Activated T-cell treated with anti-CD3 and anti-CD28 coated beads, Interleukin-2, amount 50 U/mL, for 24 hours (primary cell): Measurements from ENCODE around the gene DLGAP5.
A peak's percentile ranks its signal among the peaks of the same experiment; 100 is the strongest.

Experiments used
- DNase-seq: peaks from one replicate; pipeline ENCODE4 v3.0.0-alpha.2; 2020
- H3K27ac Mint-ChIP-seq: 2 replicates; pipeline ENCODE4 v1.8.0; 2020; ENCODE audit warnings: mild to moderate bottlenecking, mixed read lengths
- H3K27me3 Mint-ChIP-seq: 2 replicates; pipeline ENCODE4 v1.8.0; 2020; ENCODE audit warnings: mixed read lengths
- H3K36me3 Mint-ChIP-seq: 2 replicates; pipeline ENCODE4 v1.8.0; 2020; ENCODE audit warnings: low read depth, mixed read lengths
- H3K4me1 Mint-ChIP-seq: 2 replicates; pipeline ENCODE4 v1.8.0; 2020; ENCODE audit warnings: low read depth, mixed read lengths
- H3K4me3 Mint-ChIP-seq: 2 replicates; pipeline ENCODE4 v1.8.0; 2020; ENCODE audit warnings: mild to moderate bottlenecking, moderate library complexity, mixed read lengths
- H3K9me3 Mint-ChIP-seq: 2 replicates; pipeline ENCODE4 v1.8.0; 2020; ENCODE audit warnings: mixed read lengths

DLGAP5 gene

GRCh38 chr14:55191203-55192053 is at the start of gene DLGAP5:
TSS of gene DLGAP5 (minus strand) at chr14:55191585. CDS start at chr14:55189179, 2,406 bp downstream.
- H3K4me3 Mint-ChIP-seq = peak within 1 kb of the TSS; percentile 100
- no peaks in the 10 kb centered on the region for H3K9me3 Mint-ChIP-seq
- H3K27me3 Mint-ChIP-seq = no peaks in the 10 kb centered on the region
- peaks cover 11% of the 10 kb centered on the region for H3K36me3 Mint-ChIP-seq
- DNase-seq = peak; percentile 88
- H3K4me1 Mint-ChIP-seq = peaks cover 31% of the 10 kb centered on the region
- peak within 1 kb of the TSS; percentile 94 for H3K27ac Mint-ChIP-seq

- H3K4me1 Mint-ChIP-seq = no peaks in the 10 kb centered on the region
- H3K36me3 Mint-ChIP-seq = no peaks in the 10 kb centered on the region
- no peak overlapping the region for H3K27ac Mint-ChIP-seq
- no peak overlapping the region for H3K4me3 Mint-ChIP-seq
- no peak for DNase-seq
- H3K9me3 Mint-ChIP-seq = no peaks in the 10 kb centered on the region
- peaks cover 24% of the 10 kb centered on the region for H3K27me3 Mint-ChIP-seq
These were observed 49.3 kb upstream of the DLGAP5 start for GRCh38 chr14:55240526-55241178.

- no peaks in the 10 kb centered on the region for H3K4me1 Mint-ChIP-seq
- H3K27ac Mint-ChIP-seq = no peak overlapping the region
- no peaks in the 10 kb centered on the region for H3K36me3 Mint-ChIP-seq
- H3K27me3 Mint-ChIP-seq = peaks cover 31% of the 10 kb centered on the region
- no peaks in the 10 kb centered on the region for H3K9me3 Mint-ChIP-seq
- DNase-seq = no peak
- H3K4me3 Mint-ChIP-seq = no peak overlapping the region
These were observed 47.9 kb upstream of the DLGAP5 start for GRCh38 chr14:55239320-55239719.

GRCh38 chr14:55238019-55238680 is 46.8 kb upstream of the DLGAP5 start:
- H3K9me3 Mint-ChIP-seq = no peaks in the 10 kb centered on the region
- DNase-seq = no peak
- H3K27ac Mint-ChIP-seq = no peak overlapping the region
- no peaks in the 10 kb centered on the region for H3K4me1 Mint-ChIP-seq
- no peak overlapping the region for H3K4me3 Mint-ChIP-seq
- H3K36me3 Mint-ChIP-seq = no peaks in the 10 kb centered on the region
- H3K27me3 Mint-ChIP-seq = peaks cover 31% of the 10 kb centered on the region

- DNase-seq = no peak
- H3K4me3 Mint-ChIP-seq = no peak overlapping the region
- H3K36me3 Mint-ChIP-seq = no peaks in the 10 kb centered on the region
- peaks cover 21% of the 10 kb centered on the region for H3K27me3 Mint-ChIP-seq
- no peak overlapping the region for H3K27ac Mint-ChIP-seq
- H3K4me1 Mint-ChIP-seq = no peaks in the 10 kb centered on the region
- H3K9me3 Mint-ChIP-seq = no peaks in the 10 kb centered on the region
These were observed 42.2 kb upstream of the DLGAP5 start for GRCh38 chr14:55233591-55233990.

- no peaks in the 10 kb centered on the region for H3K4me1 Mint-ChIP-seq
- H3K4me3 Mint-ChIP-seq = no peak overlapping the region
- peaks cover 19% of the 10 kb centered on the region for H3K9me3 Mint-ChIP-seq
- no peak overlapping the region for H3K27ac Mint-ChIP-seq
- H3K27me3 Mint-ChIP-seq = peaks cover 20% of the 10 kb centered on the region
- no peak for DNase-seq
- H3K36me3 Mint-ChIP-seq = no peaks in the 10 kb centered on the region
These were observed 36.9 kb upstream of the DLGAP5 start for GRCh38 chr14:55228261-55228660.

- H3K27me3 Mint-ChIP-seq = peaks cover 9% of the 10 kb centered on the region
- no peak overlapping the region for H3K27ac Mint-ChIP-seq
- peaks cover 4% of the 10 kb centered on the region for H3K4me1 Mint-ChIP-seq
- H3K36me3 Mint-ChIP-seq = no peaks in the 10 kb centered on the region
- H3K9me3 Mint-ChIP-seq = peaks cover 19% of the 10 kb centered on the region
- no peak for DNase-seq
- H3K4me3 Mint-ChIP-seq = no peak overlapping the region
These were observed 32.0 kb upstream of the DLGAP5 start for GRCh38 chr14:55223364-55223763.

- H3K4me3 Mint-ChIP-seq = no peak overlapping the region
- H3K27ac Mint-ChIP-seq = no peak overlapping the region
- H3K27me3 Mint-ChIP-seq = no peaks in the 10 kb centered on the region
- peaks cover 13% of the 10 kb centered on the region for H3K9me3 Mint-ChIP-seq
- H3K36me3 Mint-ChIP-seq = no peaks in the 10 kb centered on the region
- H3K4me1 Mint-ChIP-seq = peaks cover 4% of the 10 kb centered on the region
- DNase-seq = no peak
These were observed 30.6 kb upstream of the DLGAP5 start for GRCh38 chr14:55221968-55222367.

GRCh38 chr14:55221186-55221585 is 29.8 kb upstream of the DLGAP5 start:
- H3K27me3 Mint-ChIP-seq = no peaks in the 10 kb centered on the region
- H3K9me3 Mint-ChIP-seq = peaks cover 5% of the 10 kb centered on the region
- H3K36me3 Mint-ChIP-seq = no peaks in the 10 kb centered on the region
- H3K4me3 Mint-ChIP-seq = no peak overlapping the region
- H3K4me1 Mint-ChIP-seq = peaks cover 4% of the 10 kb centered on the region
- no peak for DNase-seq
- H3K27ac Mint-ChIP-seq = no peak overlapping the region

- H3K4me1 Mint-ChIP-seq = peaks cover 4% of the 10 kb centered on the region
These were observed 28.8 kb upstream of the DLGAP5 start for GRCh38 chr14:55220230-55220629.

GRCh38 chr14:55212634-55213033 is 21.2 kb upstream of the DLGAP5 start:
- H3K27ac Mint-ChIP-seq = no peak overlapping the region
- no peak overlapping the region for H3K4me3 Mint-ChIP-seq
- H3K36me3 Mint-ChIP-seq = no peaks in the 10 kb centered on the region
- H3K27me3 Mint-ChIP-seq = no peaks in the 10 kb centered on the region
- DNase-seq = no peak
- peaks cover 4% of the 10 kb centered on the region for H3K4me1 Mint-ChIP-seq
- H3K9me3 Mint-ChIP-seq = no peaks in the 10 kb centered on the region

More at GRCh38 chr14:55220230-55220629, 28.8 kb upstream of the DLGAP5 start:
- H3K27me3 Mint-ChIP-seq = no peaks in the 10 kb centered on the region
- no peak for DNase-seq
- H3K4me3 Mint-ChIP-seq = no peak overlapping the region
- no peak overlapping the region for H3K27ac Mint-ChIP-seq
- no peaks in the 10 kb centered on the region for H3K9me3 Mint-ChIP-seq
- H3K36me3 Mint-ChIP-seq = no peaks in the 10 kb centered on the region

GRCh38 chr14:55207832-55208231 is 16.4 kb upstream of the DLGAP5 start:
- Mint-ChIP-seq H3K27ac (no peak overlapping the region), H3K27me3 (no peaks in the 10 kb centered on the region), H3K36me3 (no peaks in the 10 kb centered on the region), H3K4me1 (no peaks in the 10 kb centered on the region), H3K9me3 (no peaks in the 10 kb centered on the region), H3K4me3 (no peak overlapping the region)
- no peak for DNase-seq

GRCh38 chr14:55206175-55206693 is 14.8 kb upstream of the DLGAP5 start:
- H3K27me3 Mint-ChIP-seq = no peaks in the 10 kb centered on the region

GRCh38 chr14:55201219-55202101 is 10.1 kb upstream of the DLGAP5 start:
- no peaks in the 10 kb centered on the region for H3K36me3 Mint-ChIP-seq
- peaks cover 3% of the 10 kb centered on the region for H3K27me3 Mint-ChIP-seq
- no peaks in the 10 kb centered on the region for H3K4me1 Mint-ChIP-seq
- DNase-seq = no peak
- no peak overlapping the region for H3K4me3 Mint-ChIP-seq
- H3K27ac Mint-ChIP-seq = no peak overlapping the region
- H3K9me3 Mint-ChIP-seq = no peaks in the 10 kb centered on the region

More at GRCh38 chr14:55206175-55206693, 14.8 kb upstream of the DLGAP5 start:
- no peaks in the 10 kb centered on the region for H3K36me3 Mint-ChIP-seq
- no peak for DNase-seq
- H3K9me3 Mint-ChIP-seq = no peaks in the 10 kb centered on the region
- no peak overlapping the region for H3K27ac Mint-ChIP-seq
- no peaks in the 10 kb centered on the region for H3K4me1 Mint-ChIP-seq
- no peak overlapping the region for H3K4me3 Mint-ChIP-seq
